Panc1 (cell line): Measurements from ENCODE around the gene CRIM1. TPM values are rescaled to one million over a fixed set of nuclear protein-coding genes. Genes with fewer than 3 reads are reported as not detected.
A peak's percentile ranks its signal among the peaks of the same experiment; 100 is the strongest.

Experiments used
- ATAC-seq: fragments of 200-7000 bp; cut with Tn5 transposase; 2 replicates; pipeline ENCODE4 v1.9.1; 2020; ENCODE audit warnings: mild to moderate bottlenecking, moderate library complexity
- BruUV-seq: library from RNA; stranded (reverse); fragments of 400-500 nt; replicated peaks from 2 replicates; lab custom pipeline; 2021; lab: Mats Ljungman, UMichigan
- CTCF ChIA-PET: fragments of 300-600 bp; sonication (Branson Sonifier 250); formaldehyde crosslinking; loops from one replicate; lab custom pipeline; 2022; ENCODE audit warnings: antibody characterized with exemption; lab: Charles Lee
- POLR2A ChIA-PET: fragments of 300-600 bp; sonication (Branson Sonifier 250); formaldehyde crosslinking; loops from one replicate; lab custom pipeline; 2022; ENCODE audit warnings: antibody characterized with exemption; lab: Charles Lee
- DNase-seq: peaks from one replicate; pipeline ENCODE4 v3.0.0-alpha.2; 2010; ENCODE audit warnings: low read depth, low spot score
- H3K27ac ChIP-seq: 2 replicates; pipeline ENCODE4 v1.5.1; 2011; ENCODE audit warnings: mild to moderate bottlenecking, low read length, inconsistent platforms
- H3K27me3 ChIP-seq: fragments of 200-500 bp; sonication (Bioruptor generic); 2 replicates; pipeline ENCODE4 v1.6.0; 2014; ENCODE audit warnings: low read length, inconsistent platforms; ENCODE audit not compliant: control insufficient read depth, insufficient read depth
- H3K36me3 ChIP-seq: fragments of 200-500 bp; sonication (Bioruptor generic); 2 replicates; pipeline ENCODE4 v1.5.1; 2014; ENCODE audit warnings: inconsistent platforms, mild to moderate bottlenecking, low read length, moderate library complexity; ENCODE audit not compliant: control insufficient read depth, insufficient read depth
- H3K4me1 ChIP-seq: 2 replicates; pipeline ENCODE4 v1.5.1; 2011; ENCODE audit warnings: inconsistent platforms, mild to moderate bottlenecking, low read length, moderate library complexity; ENCODE audit not compliant: control insufficient read depth, insufficient read depth
- H3K4me3 ChIP-seq, 2 experiments: 2 replicates each; pipeline ENCODE4 v1.5.1; 2011 to 2012; ENCODE audit warnings: low read depth in 2 of 2, low read length in 2 of 2, mild to moderate bottlenecking in 2 of 2, inconsistent platforms in 1 of 2, moderate library complexity in 1 of 2
- H3K9me3 ChIP-seq: fragments of 200-500 bp; sonication (Bioruptor generic); 2 replicates; pipeline ENCODE4 v1.5.1; 2014; ENCODE audit warnings: low read depth, mild to moderate bottlenecking, inconsistent platforms, low read length, moderate library complexity; ENCODE audit not compliant: control insufficient read depth, insufficient read depth
- POLR2AphosphoS5 ChIP-seq: IDR thresholded peaks from 2 replicates; pipeline ENCODE4 v1.6.1; 2012; ENCODE audit warnings: mild to moderate bottlenecking, low read depth, low read length, moderate library complexity
- SIN3A ChIP-seq: IDR thresholded peaks from 2 replicates; pipeline ENCODE4 v1.6.1; 2012; ENCODE audit warnings: low read depth, mild to moderate bottlenecking, low read length, moderate library complexity, borderline replicate concordance; ENCODE audit not compliant: insufficient read depth
- TCF7L2 ChIP-seq: IDR thresholded peaks from 2 replicates; pipeline ENCODE4 v1.6.1; 2011; ENCODE audit warnings: mild to moderate bottlenecking, low read depth, low read length, inconsistent platforms
- in situ Hi-C: cut with HindIII; loops from 2 replicates; pipeline ENCODE4 v1.10.0; 2016; ENCODE audit warnings: low sequenced_read_pairs, low pct_unique_long_range_greater_than_20kb
- intact Hi-C: fragments of 100-400 bp; cut with micrococcal nuclease; formaldehyde crosslinking; loops from one replicate; pipeline ENCODE4 v1.10.0; 2022; ENCODE audit not compliant: unreplicated experiment
- total RNA-seq: library from RNA; stranded (reverse); gene quantifications from one replicate; pipeline ENCODE4 v1.2.1, GENCODE V29; 2021; ENCODE audit not compliant: unreplicated experiment
- TF ChIP-seq, protein P1 (sequence below): fragments of 450-650 bp; IDR thresholded peaks from 2 replicates; pipeline ENCODE4 v1.5.1; 2017; ENCODE audit warnings: mild to moderate bottlenecking
- TF ChIP-seq, protein P2 (sequence below), 2 experiments: IDR thresholded peaks; 2 replicates each; pipeline ENCODE4 v1.6.1; 2011 to 2012; ENCODE audit warnings: low read depth in 2 of 2, control low read depth in 1 of 2, low read length in 1 of 2, mild to moderate bottlenecking in 1 of 2, moderate library complexity in 1 of 2; ENCODE audit not compliant: insufficient read depth in 1 of 2

Gene CRIM1
- total RNA-seq, 1 experiment from 2014 or later = 290 TPM

DNA sequence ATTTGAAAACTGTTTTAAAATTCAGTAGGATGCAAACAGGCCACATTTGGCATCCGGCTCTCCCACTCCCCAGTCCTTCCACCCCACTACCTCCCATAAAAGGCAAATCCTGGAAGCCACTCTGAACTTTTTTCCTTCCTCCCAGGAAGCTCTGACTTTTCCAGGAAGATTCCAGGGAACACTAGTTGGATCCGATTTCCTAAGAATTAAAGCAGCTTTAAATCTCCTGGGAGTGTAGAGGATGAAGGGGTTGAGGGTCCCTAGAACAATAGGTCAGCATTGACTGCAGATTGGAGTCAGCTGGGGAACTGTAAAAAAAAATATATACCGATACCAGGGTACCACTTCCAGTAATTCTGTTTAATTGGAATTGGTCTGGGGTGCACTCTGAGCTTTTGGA, 76.9 kb downstream of the CRIM1 start:
- intact Hi-C loops = no loop called here
- ChIA-PET POLR2A (no interaction called here), CTCF (no interaction called here)
- Histone ChIP-seq H3K27ac (peak overlapping the region; percentile 65), H3K4me3 (no peak overlapping the region), H3K9me3 (no peaks in the 10 kb centered on the region), H3K27me3 (no peaks in the 10 kb centered on the region), H3K4me1 (peaks cover 87% of the 10 kb centered on the region), H3K36me3 (peaks cover 16% of the 10 kb centered on the region; the same call in 1 of the 2 replicates)
- no peak for ATAC-seq
- in situ Hi-C loops = no loop called here
- DNase-seq = no peak
- BruUV-seq = no TSS peak
- TF ChIP-seq, protein P1, sequence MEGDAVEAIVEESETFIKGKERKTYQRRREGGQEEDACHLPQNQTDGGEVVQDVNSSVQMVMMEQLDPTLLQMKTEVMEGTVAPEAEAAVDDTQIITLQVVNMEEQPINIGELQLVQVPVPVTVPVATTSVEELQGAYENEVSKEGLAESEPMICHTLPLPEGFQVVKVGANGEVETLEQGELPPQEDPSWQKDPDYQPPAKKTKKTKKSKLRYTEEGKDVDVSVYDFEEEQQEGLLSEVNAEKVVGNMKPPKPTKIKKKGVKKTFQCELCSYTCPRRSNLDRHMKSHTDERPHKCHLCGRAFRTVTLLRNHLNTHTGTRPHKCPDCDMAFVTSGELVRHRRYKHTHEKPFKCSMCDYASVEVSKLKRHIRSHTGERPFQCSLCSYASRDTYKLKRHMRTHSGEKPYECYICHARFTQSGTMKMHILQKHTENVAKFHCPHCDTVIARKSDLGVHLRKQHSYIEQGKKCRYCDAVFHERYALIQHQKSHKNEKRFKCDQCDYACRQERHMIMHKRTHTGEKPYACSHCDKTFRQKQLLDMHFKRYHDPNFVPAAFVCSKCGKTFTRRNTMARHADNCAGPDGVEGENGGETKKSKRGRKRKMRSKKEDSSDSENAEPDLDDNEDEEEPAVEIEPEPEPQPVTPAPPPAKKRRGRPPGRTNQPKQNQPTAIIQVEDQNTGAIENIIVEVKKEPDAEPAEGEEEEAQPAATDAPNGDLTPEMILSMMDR = no peak
- TF ChIP-seq TCF7L2 (no peak), SIN3A (no peak), POLR2AphosphoS5 (no peak)
- TF ChIP-seq, protein P2, sequence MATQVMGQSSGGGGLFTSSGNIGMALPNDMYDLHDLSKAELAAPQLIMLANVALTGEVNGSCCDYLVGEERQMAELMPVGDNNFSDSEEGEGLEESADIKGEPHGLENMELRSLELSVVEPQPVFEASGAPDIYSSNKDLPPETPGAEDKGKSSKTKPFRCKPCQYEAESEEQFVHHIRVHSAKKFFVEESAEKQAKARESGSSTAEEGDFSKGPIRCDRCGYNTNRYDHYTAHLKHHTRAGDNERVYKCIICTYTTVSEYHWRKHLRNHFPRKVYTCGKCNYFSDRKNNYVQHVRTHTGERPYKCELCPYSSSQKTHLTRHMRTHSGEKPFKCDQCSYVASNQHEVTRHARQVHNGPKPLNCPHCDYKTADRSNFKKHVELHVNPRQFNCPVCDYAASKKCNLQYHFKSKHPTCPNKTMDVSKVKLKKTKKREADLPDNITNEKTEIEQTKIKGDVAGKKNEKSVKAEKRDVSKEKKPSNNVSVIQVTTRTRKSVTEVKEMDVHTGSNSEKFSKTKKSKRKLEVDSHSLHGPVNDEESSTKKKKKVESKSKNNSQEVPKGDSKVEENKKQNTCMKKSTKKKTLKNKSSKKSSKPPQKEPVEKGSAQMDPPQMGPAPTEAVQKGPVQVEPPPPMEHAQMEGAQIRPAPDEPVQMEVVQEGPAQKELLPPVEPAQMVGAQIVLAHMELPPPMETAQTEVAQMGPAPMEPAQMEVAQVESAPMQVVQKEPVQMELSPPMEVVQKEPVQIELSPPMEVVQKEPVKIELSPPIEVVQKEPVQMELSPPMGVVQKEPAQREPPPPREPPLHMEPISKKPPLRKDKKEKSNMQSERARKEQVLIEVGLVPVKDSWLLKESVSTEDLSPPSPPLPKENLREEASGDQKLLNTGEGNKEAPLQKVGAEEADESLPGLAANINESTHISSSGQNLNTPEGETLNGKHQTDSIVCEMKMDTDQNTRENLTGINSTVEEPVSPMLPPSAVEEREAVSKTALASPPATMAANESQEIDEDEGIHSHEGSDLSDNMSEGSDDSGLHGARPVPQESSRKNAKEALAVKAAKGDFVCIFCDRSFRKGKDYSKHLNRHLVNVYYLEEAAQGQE (IDR thresholded peaks at IDR 0.05; ENCODE audit: insufficient read depth in 1 of 2, low read depth in 2 of 2, low read length in 1 of 2) = no peak

DNA sequence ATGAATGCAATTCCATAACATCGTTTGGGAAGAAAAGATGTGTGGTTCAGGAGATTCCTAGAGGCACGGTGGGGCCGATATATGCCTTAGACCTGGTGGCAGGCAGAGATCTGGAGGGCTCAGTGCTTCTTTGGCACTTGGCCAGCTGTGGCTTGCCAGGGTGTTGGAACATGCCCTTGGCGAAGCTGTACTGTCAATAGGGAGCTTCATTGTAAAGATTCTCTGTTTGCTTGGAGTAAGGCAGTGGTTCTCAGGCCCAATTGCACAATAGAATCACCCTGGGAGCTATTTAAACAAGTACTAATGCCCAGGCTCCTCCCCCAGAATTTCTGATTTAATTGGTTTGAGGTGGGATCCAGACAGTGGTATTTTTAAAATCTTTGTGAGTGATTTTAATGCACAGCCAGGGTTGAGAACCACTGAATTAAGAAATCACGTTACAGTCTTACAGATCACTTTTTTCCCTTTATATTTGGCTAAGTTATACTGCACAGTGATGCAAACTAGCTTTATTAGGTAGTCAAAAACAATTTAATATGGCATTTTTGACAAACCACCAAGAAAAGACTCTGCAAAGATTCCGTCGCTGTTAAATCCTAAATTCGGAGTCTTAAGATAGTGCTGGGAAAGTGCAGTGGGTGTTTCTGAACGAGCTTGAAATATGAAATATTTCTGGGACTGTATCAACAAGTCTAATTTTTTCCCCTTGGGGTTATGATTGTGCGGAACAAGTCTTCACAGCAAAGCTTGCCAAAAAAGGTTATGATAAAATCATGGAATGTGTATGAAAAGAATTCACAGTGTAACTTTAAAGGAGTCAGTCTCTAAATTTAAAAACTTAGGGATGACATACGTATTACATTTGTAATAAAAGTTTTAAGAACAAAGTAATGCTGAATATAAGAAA, 78.0 kb downstream of the CRIM1 start:
- Histone ChIP-seq H3K4me3 (no peak overlapping the region), H3K27me3 (no peaks in the 10 kb centered on the region), H3K9me3 (no peaks in the 10 kb centered on the region), H3K36me3 (peaks cover 11% of the 10 kb centered on the region; the same call in 1 of the 2 replicates), H3K27ac (peak overlapping the region; percentile 65), H3K4me1 (peaks cover 82% of the 10 kb centered on the region)
- TF ChIP-seq TCF7L2 (no peak), POLR2AphosphoS5 (no peak), SIN3A (no peak)
- no TSS peak for BruUV-seq
- intact Hi-C loops (no loop called here), in situ Hi-C loops (no loop called here)
- DNase-seq (no peak), ATAC-seq (peak; percentile 64)
- CTCF ChIA-PET = no interaction called here
- POLR2A ChIA-PET = interaction anchor here (0.9 kb wide), 1 partner anchor 20 kb away, joined by 3 read pairs; no protein-coding TSS in a partner anchor
